ENCODE data around the gene EDN2. TPM values are rescaled to one million over a fixed set of nuclear protein-coding genes. Genes with fewer than 3 reads are reported as not detected.

Gene EDN2
- total and polyA plus RNA-seq, 9 donors = 0.18 to 1.8 (median 0.29) TPM; not detected in 4

- DNase-seq = peak; percentile 92
- WGBS (ENCODE audit: insufficient coverage) = 40% methylated on average over 1 of the region's 4 CpGs
- no peaks in the 10 kb centered on the region for H3K9me3 ChIP-seq (replicated peaks; ENCODE audit: control insufficient read depth, low read depth, low read length)
These were observed 53.9 kb downstream of the EDN2 start for GRCh38 chr1:41430582-41430981.

GRCh38 chr1:41430069-41430468 lies 54.4 kb downstream of the EDN2 start:
- H3K4me1 ChIP-seq (ENCODE audit: control insufficient read depth, insufficient read depth, low read length) = peaks cover 72% of the 10 kb centered on the region
- H3K27ac ChIP-seq (ENCODE audit: low read length) = peak overlapping the region; percentile 53
- H3K4me3 ChIP-seq (ENCODE audit: low read length) = no peak overlapping the region
- DNase-seq = peak; percentile 56
- no peaks in the 10 kb centered on the region for H3K9me3 ChIP-seq (replicated peaks; ENCODE audit: control insufficient read depth, low read depth, low read length)
- 11% methylated on average over 1 of the region's 4 CpGs for WGBS (ENCODE audit: insufficient coverage)
- H3K36me3 ChIP-seq (ENCODE audit: control insufficient read depth, insufficient read depth, low read length) = no peaks in the 10 kb centered on the region
- peaks cover 2% of the 10 kb centered on the region for H3K27me3 ChIP-seq (ENCODE audit: control insufficient read depth, insufficient read depth, low read length)

More at GRCh38 chr1:41430582-41430981, 53.9 kb downstream of the EDN2 start:
- Histone ChIP-seq H3K27me3 (ENCODE audit: control insufficient read depth, insufficient read depth, low read length) (peaks cover 6% of the 10 kb centered on the region), H3K4me1 (ENCODE audit: control insufficient read depth, insufficient read depth, low read length) (peaks cover 75% of the 10 kb centered on the region), H3K4me3 (ENCODE audit: low read length) (no peak overlapping the region), H3K36me3 (ENCODE audit: control insufficient read depth, insufficient read depth, low read length) (no peaks in the 10 kb centered on the region), H3K27ac (ENCODE audit: low read length) (peak overlapping the region; percentile 53)

GRCh38 chr1:41429641-41430035 lies 54.8 kb downstream of the EDN2 start:
- 56% methylated on average over 4 of the region's 5 CpGs for WGBS (ENCODE audit: insufficient coverage)
- H3K4me1 ChIP-seq (ENCODE audit: control insufficient read depth, insufficient read depth, low read length) = peaks cover 72% of the 10 kb centered on the region
- peaks cover 2% of the 10 kb centered on the region for H3K27me3 ChIP-seq (ENCODE audit: control insufficient read depth, insufficient read depth, low read length)
- H3K36me3 ChIP-seq (ENCODE audit: control insufficient read depth, insufficient read depth, low read length) = no peaks in the 10 kb centered on the region
- H3K9me3 ChIP-seq (replicated peaks; ENCODE audit: control insufficient read depth, low read depth, low read length) = no peaks in the 10 kb centered on the region
- H3K27ac ChIP-seq (ENCODE audit: low read length) = peak overlapping the region; percentile 53
- DNase-seq = no peak
- no peak overlapping the region for H3K4me3 ChIP-seq (ENCODE audit: low read length)

Other genes with a start within 250 kb of the EDN2 start
- gene SCMH1, start 242.4 kb downstream of the EDN2 start, total RNA-seq = 26.9 TPM
- gene SCMH1, start 242.4 kb downstream of the EDN2 start, polyA plus RNA-seq (ENCODE audit: insufficient read depth in 1 of 8, insufficient read length in 8 of 8, low replicate concordance in 1 of 8) = 10 to 100 TPM; 30.7 to 41.7 (median 34.6) TPM
- gene FOXO6, start 123.2 kb downstream of the EDN2 start, total RNA-seq = 3.5 TPM
- 10 to 100 TPM in 5 of 8 donors, 1 to 10 TPM in 3; 8.8 to 16.2 (median 10.5) TPM for gene FOXO6, start 123.2 kb downstream of the EDN2 start, polyA plus RNA-seq (ENCODE audit: insufficient read depth in 1 of 8, insufficient read length in 8 of 8, low replicate concordance in 1 of 8)